Endothelial cell of umbilical vein (primary cell): Measurements from ENCODE around the gene CAMSAP3.

Experiments used
- CTCF ChIP-seq, 2 donors: IDR thresholded peaks; 1 replicate in 1 of 2; 2 replicates in 1 of 2; pipeline ENCODE4 v1.5.1; 2011; ENCODE audit warnings: low read length in 2 of 2, mild to moderate bottlenecking in 2 of 2, moderate library complexity in 2 of 2, control low read depth in 1 of 2, inconsistent platforms in 1 of 2, low read depth in 1 of 2; ENCODE audit not compliant: insufficient read depth in 1 of 2; ENCODE audit errors: extremely low read depth in 1 of 2
- EZH2 ChIP-seq: IDR thresholded peaks from 2 replicates; pipeline ENCODE4 v1.6.1; 2012; ENCODE audit warnings: borderline replicate concordance, low read depth, mild to moderate bottlenecking, moderate library complexity, low read length, inconsistent platforms; ENCODE audit not compliant: severe bottlenecking
- FOS ChIP-seq: IDR thresholded peaks from 2 replicates; pipeline ENCODE4 v1.6.1; 2011; ENCODE audit warnings: mild to moderate bottlenecking, low read length, moderate library complexity, borderline replicate concordance; ENCODE audit not compliant: insufficient read depth
- JUN ChIP-seq: IDR thresholded peaks from 2 replicates; pipeline ENCODE4 v1.6.1; 2011; ENCODE audit warnings: borderline replicate concordance, low read depth; ENCODE audit not compliant: insufficient read length, insufficient read depth
- POLR2A ChIP-seq: IDR thresholded peaks from 2 replicates; pipeline ENCODE4 v1.6.1; 2012; ENCODE audit warnings: low read depth, mild to moderate bottlenecking, control low read depth, low read length
- POLR2AphosphoS5 ChIP-seq: IDR thresholded peaks from 2 replicates; pipeline ENCODE4 v1.6.1; 2012; ENCODE audit warnings: low read depth, mild to moderate bottlenecking, control low read depth, low read length, moderate library complexity; ENCODE audit not compliant: insufficient read depth

GRCh38 chr19:7578127-7578526 is 17.5 kb upstream of the CAMSAP3 start:
- TF ChIP-seq POLR2AphosphoS5, result no peak
- TF ChIP-seq FOS, result no peak
- no peak for TF ChIP-seq JUN
- no peak for TF ChIP-seq CTCF (IDR thresholded peaks at IDR 0.05; ENCODE audit: extremely low read depth in 1 of 2, insufficient read depth in 1 of 2, low read depth in 1 of 2, low read length in 2 of 2)
- no peak for TF ChIP-seq POLR2A
- TF ChIP-seq EZH2, result no peak
